ENCODE measurements around the gene NCAPG2. TPM values are rescaled to one million over a fixed set of nuclear protein-coding genes. Genes with fewer than 3 reads are reported as not detected.
A peak's percentile ranks its signal among the peaks of the same experiment; 100 is the strongest.

The NCAPG2 gene
- polyA plus RNA-seq, 1 experiment = 14.8 TPM

- Histone ChIP-seq H3K27ac (ENCODE audit: low read depth, low read length) (no peak overlapping the region), H3K9me3 (ENCODE audit: control insufficient read depth, insufficient read depth, low read length) (no peaks in the 10 kb centered on the region; the same call in 1 of the 2 replicates), H3K27me3 (ENCODE audit: control insufficient read depth, insufficient read depth, low read length) (no peaks in the 10 kb centered on the region), H3K4me3 (ENCODE audit: low read depth, low read length) (no peak overlapping the region)
- DNase-seq (ENCODE audit: low read depth, low spot score) = no peak
- POLR2A ChIA-PET = no interaction called here
- CTCF ChIA-PET = no interaction called here
- TF ChIP-seq CTCF (IDR thresholded peaks at IDR 0.05; ENCODE audit: low read depth, low read length) = no peak
Observed at GRCh38 chr7:158745057-158745715, 40.6 kb upstream of the NCAPG2 start.

- no peak for TF ChIP-seq CTCF (IDR thresholded peaks at IDR 0.05; ENCODE audit: low read depth, low read length)
- POLR2A ChIA-PET = no interaction called here
Observed at GRCh38 chr7:158744070-158744469, 39.5 kb upstream of the NCAPG2 start.

GRCh38 chr7:158743219-158743618 lies 38.6 kb upstream of the NCAPG2 start:
- no peak for DNase-seq (ENCODE audit: low read depth, low spot score)
- CTCF ChIA-PET = no interaction called here
- H3K9me3 ChIP-seq (ENCODE audit: control insufficient read depth, insufficient read depth, low read length) = no peaks in the 10 kb centered on the region; the same call in 1 of the 2 replicates
- H3K4me3 ChIP-seq (ENCODE audit: low read depth, low read length) = no peak overlapping the region
- H3K27ac ChIP-seq (ENCODE audit: low read depth, low read length) = no peak overlapping the region
- no peaks in the 10 kb centered on the region for H3K27me3 ChIP-seq (ENCODE audit: control insufficient read depth, insufficient read depth, low read length)
- TF ChIP-seq CTCF (IDR thresholded peaks at IDR 0.05; ENCODE audit: low read depth, low read length) = no peak
- POLR2A ChIA-PET = no interaction called here

More at GRCh38 chr7:158744070-158744469, 39.5 kb upstream of the NCAPG2 start:
- DNase-seq (ENCODE audit: low read depth, low spot score) = no peak
- CTCF ChIA-PET = no interaction called here
- Histone ChIP-seq H3K27ac (ENCODE audit: low read depth, low read length) (no peak overlapping the region), H3K9me3 (ENCODE audit: control insufficient read depth, insufficient read depth, low read length) (no peaks in the 10 kb centered on the region; the same call in 1 of the 2 replicates), H3K27me3 (ENCODE audit: control insufficient read depth, insufficient read depth, low read length) (no peaks in the 10 kb centered on the region), H3K4me3 (ENCODE audit: low read depth, low read length) (no peak overlapping the region)

- Histone ChIP-seq H3K4me3 (ENCODE audit: low read depth, low read length) (no peak overlapping the region), H3K9me3 (ENCODE audit: control insufficient read depth, insufficient read depth, low read length) (no peaks in the 10 kb centered on the region; the same call in 1 of the 2 replicates), H3K27me3 (ENCODE audit: control insufficient read depth, insufficient read depth, low read length) (no peaks in the 10 kb centered on the region), H3K27ac (ENCODE audit: low read depth, low read length) (peak overlapping the region; percentile 52)
- no peak for TF ChIP-seq CTCF (IDR thresholded peaks at IDR 0.05; ENCODE audit: low read depth, low read length)
- no peak for DNase-seq (ENCODE audit: low read depth, low spot score)
- ChIA-PET CTCF (interaction anchor here (1.2 to 1.7 kb wide), 2 partner anchors 11 to 12 kb away, joined by 3 to 14 read pairs; no protein-coding TSS in a partner anchor), POLR2A (interaction anchor here (2.7 kb wide), 1 partner anchor 37 kb away, joined by 16 read pairs; the partner anchor contains the start of gene NCAPG2)
Observed at GRCh38 chr7:158742065-158742821, 37.6 kb upstream of the NCAPG2 start.

- ChIA-PET CTCF (interaction anchor here (1.1 to 1.8 kb wide), 4 partner anchors 11 to 236 kb away, joined by 3 to 14 read pairs (median 6); no protein-coding TSS in a partner anchor), POLR2A (interaction anchor here (1.0 to 2.7 kb wide), 4 partner anchors 9 to 88 kb away, joined by 4 to 16 read pairs (median 8); partner anchors contain the start of genes ESYT2 and NCAPG2)
- no peak for TF ChIP-seq CTCF (IDR thresholded peaks at IDR 0.05; ENCODE audit: low read depth, low read length)
- H3K27ac ChIP-seq (ENCODE audit: low read depth, low read length) = peak overlapping the region; percentile 95
- no peak for DNase-seq (ENCODE audit: low read depth, low spot score)
- H3K4me3 ChIP-seq (ENCODE audit: low read depth, low read length) = no peak overlapping the region
- no peaks in the 10 kb centered on the region; the same call in 1 of the 2 replicates for H3K9me3 ChIP-seq (ENCODE audit: control insufficient read depth, insufficient read depth, low read length)
- no peaks in the 10 kb centered on the region for H3K27me3 ChIP-seq (ENCODE audit: control insufficient read depth, insufficient read depth, low read length)
Observed at GRCh38 chr7:158741294-158741666, 36.7 kb upstream of the NCAPG2 start.

Data from AG04450 (cell line).